GM21423 (cell line): ENCODE measurements around the gene SERPINB12.

ENCODE experiments used
- ATAC-seq: cut with Tn5 transposase; IDR thresholded peaks from one replicate; pipeline ENCODE4 v1.9.1; 2021; ENCODE audit warnings: mild to moderate bottlenecking, moderate library complexity; ENCODE audit not compliant: unreplicated experiment

The SERPINB12 gene

DNA sequence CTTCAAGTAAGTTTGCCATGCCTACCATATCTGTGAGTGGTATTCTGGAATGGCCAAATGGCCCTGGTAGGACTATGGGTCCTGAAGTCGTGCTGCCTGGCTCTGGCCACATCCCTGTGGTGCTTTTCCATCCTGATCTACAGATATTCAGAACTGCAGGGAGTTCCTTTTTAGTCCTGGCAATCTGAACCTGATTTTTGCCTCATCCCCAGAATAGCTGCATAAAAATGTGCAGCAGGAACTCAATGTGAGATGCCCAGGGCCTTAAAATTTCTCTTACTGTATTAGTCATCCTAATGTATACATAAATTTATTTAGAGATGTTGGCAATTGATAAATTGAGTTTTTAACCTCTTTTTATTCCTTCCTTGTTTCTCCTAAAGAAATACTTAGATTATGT lies 50.3 kb downstream of the SERPINB12 start:
- ATAC-seq = no peak

GRCh38 chr18:63596964-63597363 lies 54.8 kb downstream of the SERPINB12 start:
- no peak for ATAC-seq

DNA sequence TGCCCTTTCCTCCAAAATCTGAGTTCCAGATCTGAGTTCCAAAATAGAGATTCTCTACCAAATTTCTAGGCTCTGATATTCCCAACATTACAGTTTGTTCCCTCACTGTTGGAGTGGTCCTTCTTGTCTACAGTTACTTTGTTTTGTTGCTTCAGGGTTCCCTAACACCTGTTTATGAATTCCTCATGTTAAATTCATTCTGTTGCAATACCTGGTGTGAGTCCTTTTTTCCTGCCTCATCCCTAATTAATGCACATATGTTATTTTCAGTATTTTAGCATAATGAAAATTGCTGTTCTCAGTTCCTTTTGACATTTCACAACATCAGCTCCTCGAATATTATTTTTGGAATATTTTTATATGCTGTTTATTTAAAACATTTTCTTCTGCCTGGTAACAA lies 61.2 kb downstream of the SERPINB12 start:
- no peak for ATAC-seq

DNA sequence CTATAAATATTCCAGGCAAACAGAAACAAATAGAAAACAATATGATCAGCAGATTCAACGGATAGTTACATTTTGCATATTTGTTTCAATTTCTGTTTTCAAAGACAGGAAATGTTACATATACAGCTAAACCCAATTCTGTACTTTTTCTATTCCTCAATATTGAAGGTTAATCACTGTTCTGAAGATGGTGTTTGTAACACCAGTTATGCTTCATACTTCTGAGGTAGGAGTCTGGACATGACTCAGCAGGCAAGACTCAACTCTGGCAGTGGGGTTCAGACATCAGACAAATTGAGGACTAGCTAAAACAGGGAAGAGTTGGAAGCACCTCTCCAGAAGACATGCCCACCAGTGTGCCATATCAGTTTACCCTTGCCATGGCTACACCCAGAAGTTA lies 61.6 kb downstream of the SERPINB12 start:
- ATAC-seq = peak; percentile 95

GRCh38 chr18:63604791-63605567 lies 62.8 kb downstream of the SERPINB12 start:
- ATAC-seq = no peak

GRCh38 chr18:63606526-63606925 lies 64.4 kb downstream of the SERPINB12 start:
- ATAC-seq = no peak

DNA sequence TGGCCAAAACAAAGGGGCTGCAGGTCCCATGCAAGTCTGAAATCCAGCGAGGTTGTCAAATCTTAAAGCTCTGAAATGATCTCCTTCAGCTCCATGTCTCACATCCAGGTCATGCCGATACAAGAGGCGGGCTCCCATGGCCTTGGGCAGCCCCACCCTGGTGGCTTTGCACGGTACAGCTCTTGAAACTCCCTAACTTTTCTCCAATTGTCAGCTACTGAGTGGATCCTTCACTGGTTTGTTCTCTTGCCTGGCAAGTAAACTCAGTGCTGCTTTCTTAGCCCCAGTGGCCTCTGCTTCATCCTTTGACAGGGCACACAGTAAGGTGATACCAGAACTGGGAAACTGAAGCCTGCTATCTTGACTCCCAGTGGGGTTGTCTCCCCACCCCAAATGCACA lies 71.3 kb downstream of the SERPINB12 start:
- no peak for ATAC-seq

DNA sequence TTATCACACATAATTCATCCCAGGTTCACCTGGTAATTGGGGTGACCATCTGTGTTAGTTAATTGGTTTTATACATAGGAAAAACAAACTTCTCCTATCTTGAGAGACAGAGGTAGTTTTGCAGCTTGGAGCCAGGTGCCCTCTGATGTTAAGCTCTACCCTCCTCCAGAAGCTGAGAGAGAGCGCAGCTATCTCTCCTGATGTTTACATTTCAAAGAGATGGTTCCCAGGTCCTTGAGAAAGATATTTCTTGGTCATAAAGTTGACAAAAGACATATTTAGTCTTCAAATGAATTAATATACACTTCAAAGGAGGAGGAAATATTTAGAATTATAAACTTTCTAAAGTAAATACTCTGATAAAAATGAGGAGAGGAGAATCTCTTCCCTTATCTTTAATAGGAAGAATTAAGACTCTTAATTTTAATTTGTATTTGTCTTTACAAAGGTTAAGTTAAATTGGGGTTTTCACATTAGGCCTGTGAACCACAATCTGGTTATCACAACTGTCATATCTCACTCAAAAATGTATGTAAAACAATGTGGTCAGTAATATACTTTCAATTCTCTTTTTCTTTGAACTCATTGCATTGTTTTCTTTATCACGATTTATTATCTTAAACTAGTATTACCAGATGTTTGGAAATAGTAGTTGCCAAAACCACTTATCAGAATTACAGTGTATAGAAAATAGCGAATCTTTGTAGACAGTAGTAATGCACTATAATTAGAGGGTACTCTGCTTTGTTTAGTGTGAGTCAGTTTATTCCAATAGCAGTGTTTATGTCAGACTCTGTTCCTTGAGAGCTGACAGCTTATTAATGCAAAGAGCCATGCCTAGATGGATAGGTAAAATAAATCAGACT lies 75.1 kb downstream of the SERPINB12 start:
- peak; percentile 81 for ATAC-seq

DNA sequence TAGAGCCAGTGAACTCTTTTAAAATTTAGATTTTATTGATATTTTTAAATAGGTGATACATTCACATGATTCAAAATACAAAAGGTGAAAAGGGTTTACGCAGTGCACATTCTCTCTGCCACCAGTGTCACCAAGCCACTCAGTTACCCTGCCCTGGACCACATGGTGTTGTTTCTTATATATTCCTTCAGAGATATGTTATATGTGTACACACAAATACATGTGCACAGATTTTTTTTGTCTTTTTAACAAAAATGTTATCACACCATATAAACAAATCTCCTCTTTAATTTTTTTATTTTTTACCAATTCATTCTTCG lies 75.7 kb downstream of the SERPINB12 start:
- ATAC-seq = no peak
